NCI-H774 (cell line): ENCODE data around the gene SCAMP4.

ENCODE experiments used
- DNase-seq: peaks from one replicate; lab custom pipeline; 2025; lab: John Stamatoyannopoulos, UW

SCAMP4 gene

DNA sequence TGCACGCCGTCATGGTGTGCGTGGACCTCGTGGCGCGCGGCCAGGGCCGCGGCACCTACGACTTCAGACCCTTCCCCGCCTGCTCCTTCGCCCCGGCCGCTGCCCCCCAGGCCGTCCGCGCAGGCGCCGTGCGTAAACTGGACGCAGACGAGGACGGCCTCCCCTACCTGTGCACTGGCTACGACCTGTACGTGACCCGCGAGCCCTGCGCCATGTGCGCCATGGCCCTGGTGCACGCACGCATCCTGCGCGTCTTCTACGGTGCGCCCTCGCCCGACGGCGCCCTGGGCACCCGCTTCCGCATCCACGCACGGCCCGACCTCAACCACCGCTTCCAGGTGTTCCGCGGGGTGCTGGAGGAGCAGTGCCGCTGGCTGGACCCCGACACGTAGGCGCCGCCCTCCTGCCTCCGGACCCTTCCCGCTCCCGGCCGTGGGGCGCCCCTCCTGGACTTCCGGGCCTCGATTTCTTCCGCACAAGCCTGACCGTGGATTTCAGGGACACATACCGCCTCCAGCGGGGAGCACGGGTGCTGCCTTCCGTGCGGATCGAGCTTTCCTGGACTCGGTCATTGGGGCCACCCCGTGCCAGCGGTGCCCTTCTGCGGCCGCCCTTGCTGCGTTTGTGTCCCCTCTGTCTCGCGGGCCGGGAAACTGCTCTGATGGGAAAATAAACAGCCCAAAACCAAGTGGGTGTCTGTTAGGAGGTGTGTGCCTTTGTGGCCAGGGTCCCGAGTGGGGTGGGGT, 7.7 kb downstream of the SCAMP4 start:
- no peak for DNase-seq

DNA sequence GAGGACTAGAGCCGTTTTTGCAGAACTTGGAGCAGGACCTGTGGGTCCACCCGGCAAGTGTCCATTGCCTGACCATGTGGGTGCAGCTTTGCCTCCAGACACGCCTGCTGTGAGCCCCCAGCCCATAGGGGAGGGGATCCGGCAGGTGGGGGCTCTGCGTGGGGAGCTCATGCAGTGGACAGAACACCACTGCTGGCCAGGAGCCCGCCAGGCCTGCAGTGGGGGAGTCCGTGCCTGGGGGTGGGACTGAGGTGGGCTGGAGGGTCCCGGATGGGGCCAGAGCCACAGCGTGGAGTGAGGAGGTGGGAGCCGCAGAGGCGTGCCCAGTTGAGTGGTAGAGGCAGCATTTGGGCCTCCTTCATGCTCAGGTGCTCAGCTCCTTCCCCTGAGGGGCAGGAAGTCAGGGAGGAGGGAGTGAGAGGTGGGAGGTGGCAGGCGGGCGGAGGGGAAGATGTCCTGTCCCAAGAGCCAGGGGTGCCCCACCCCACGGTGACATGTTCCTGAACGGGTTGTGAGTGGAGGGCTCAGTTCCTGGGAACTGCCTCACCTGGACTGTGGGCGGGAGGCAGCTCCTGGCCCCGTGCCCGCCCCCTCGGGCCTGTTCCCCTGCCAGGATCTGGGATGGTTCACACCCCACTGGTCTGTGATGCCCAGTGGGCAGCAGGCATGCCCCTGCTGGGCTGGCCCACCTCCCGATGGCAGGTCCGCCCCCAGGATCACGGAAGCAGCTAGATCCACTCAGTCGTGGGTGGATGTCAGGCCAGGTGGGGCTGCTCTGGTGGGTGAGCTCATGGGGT, 8.8 kb downstream of the SCAMP4 start:
- DNase-seq, result no peak

DNA sequence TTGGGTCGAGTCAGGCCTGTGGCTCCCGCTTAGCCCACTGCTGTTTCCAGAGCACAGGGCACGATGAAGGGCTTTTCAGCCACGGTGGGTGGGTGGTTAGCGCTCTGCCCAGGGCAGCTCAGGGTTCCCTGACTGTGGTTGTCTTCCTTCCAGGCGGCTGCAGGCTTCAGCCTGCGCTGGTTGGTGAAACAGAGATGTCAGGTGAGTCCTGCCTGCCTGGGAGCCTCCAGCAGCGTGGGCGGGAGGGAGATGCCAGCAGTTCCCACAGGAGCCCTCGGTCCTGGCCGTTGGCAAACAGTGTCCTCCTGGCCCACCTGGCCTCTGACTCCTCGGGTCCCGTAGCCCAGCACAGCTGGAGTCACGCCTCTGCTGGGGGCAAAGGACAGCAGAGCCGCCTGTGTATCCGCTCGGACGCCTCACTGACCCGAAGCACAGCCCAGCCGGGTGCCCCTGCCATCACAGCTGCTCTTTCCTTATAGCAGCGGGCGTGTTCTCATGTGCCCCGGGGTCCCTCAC, 9.7 kb downstream of the SCAMP4 start:
- no peak for DNase-seq

DNA sequence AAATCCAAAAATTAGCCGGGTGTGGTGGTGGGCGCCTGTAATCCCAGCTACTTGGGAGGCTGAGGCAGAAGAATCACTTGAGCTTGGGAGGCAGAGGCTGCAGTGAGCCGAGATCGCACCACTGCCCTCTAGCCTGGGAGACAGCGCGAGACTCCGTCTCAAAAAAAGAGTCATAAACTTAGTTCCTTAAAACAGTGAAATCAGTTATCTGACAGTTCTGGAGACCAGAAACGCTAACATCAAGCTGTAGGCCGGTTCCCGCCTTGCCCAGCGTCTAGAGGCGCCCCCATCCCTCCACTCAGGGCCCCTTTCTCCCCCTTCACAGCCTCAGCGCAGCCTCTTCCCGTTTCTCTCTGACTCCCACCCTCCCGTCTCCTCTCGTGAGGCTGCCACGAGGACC, 11.9 kb downstream of the SCAMP4 start:
- no peak for DNase-seq

DNA sequence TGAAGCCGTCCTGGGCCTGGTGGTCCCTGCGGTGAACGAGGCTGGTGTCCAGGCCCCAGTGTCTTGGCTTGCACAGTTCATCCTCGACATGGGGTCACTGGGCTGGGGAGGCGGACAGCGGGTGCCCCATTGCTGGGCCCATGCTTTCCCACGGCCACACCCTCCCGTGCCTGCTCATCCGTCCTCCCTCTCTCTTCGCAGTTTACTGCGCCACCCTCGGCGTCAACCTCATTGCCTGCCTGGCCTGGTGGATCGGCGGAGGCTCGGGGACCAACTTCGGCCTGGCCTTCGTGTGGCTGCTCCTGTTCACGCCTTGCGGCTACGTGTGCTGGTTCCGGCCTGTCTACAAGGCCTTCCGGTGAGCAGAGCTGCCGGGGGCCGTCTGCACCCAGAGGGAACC, 12.7 kb downstream of the SCAMP4 start:
- no peak for DNase-seq

DNA sequence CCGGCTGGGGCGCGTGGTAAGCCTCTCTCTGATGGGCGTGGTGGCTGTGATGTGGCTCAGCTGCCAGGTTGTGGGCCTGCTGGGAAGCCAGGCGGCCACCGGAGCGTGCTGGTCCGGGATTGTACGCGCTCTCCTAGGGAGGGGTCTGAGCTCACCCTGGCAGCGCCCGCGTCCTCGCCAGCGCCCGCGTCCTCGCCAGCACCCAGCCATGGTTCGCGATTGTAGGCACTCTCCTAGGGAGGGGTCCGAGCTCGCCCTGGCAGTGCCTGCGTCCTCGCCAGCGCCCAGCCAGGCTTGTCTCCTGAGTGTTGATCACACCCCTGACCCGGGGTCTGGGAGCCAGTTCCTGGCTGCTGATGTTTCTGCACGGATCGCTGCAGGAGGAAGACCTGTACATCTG, 13.8 kb downstream of the SCAMP4 start:
- DNase-seq, result no peak

DNA sequence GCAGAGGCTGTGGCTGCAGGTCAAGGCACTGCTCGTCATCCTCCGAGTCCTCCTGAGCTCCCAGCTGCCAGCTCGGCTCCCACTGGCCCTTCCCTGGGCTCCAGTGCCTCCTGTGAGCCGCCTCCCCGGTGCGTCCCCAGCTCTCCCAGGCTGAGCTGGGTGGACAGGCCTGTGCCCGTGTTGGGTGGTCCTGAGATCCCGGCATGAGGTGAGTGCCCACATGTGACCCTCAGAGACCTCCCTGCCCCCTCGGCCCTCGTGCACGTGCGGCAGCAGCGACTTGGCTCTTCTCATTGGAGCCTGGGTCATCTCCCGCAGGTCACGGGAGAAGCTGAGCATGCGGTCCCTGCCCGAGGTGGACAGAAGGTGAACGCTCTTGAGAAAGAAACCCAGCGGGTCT, 15.4 kb downstream of the SCAMP4 start:
- no peak for DNase-seq

DNA sequence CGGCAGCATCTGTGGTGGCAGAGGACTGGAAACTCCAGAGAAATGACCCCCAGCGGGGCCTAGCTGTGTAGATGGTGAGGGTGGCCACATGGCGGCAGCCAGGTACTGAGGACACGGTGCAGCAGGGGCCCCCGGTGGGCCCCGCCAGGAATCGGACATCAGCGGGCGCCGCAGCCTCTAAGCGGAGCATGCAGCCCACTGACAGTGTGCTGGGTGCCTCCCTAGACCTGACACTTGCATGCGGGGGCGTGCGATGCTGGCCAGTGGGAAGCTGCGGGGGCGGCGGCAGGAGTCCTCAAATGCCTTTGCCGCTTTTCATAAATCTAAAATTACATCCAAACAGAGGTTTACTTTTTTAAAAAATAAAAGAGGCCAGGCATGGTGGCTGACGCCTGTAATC, 16.1 kb downstream of the SCAMP4 start:
- no peak for DNase-seq

DNA sequence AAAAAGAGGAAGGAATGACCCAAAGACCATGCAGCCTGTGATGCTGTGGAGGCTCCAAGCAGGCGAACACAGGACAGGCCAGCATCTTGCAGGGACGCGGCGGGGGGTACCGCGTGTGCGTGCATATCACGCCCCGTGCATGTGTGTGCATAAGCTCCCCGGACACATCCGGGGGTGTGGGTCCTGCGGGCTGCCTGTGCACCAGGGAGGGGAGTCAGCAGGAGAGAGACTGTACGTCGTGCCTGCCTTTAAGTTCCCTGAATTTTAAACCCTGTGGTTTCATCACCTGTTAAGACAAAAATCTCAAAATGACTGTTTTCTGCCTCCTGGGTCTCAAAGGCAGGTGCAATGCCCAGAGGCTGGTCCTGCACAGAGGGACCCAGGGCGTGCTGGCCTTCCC, 16.6 kb downstream of the SCAMP4 start:
- DNase-seq, result no peak

DNA sequence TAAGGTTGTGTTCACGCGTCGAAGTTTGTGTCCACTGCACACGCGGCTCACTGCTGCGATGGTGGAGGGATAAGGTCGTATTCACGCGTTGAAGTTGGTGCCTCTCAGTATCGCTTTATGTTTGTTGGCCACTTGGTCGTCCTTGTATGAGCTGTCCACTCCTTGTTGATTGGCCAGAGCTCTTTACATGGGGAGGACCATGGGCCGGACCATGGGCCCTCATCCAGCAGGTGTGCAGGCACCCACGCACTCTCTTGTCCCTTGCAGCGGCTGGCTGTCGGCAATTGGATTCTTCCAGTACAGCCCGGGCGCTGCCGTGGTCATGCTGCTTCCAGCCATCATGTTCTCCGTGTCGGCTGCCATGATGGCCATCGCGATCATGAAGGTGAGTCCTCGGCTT, 17.6 kb downstream of the SCAMP4 start:
- DNase-seq, result no peak

DNA sequence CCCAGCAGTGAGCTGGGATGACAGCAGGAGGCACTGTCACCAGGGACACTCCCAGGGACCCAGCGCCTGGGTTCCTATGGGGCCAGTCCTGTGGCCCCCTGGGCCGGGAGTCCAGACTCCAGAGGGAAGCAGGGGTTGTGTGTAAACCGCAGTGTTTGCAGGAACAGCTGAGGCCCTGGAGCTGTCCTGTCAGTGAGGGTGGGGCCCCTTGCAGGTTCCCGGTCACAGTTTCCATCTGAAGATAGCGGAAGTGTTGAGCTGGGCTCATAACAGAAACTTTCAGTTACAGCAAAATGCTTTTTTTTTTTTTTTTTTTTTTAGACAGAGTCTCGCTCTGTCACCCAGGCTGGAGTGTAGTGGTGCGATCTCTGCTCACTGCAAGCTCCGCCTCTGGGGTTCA, 18.1 kb downstream of the SCAMP4 start:
- no peak for DNase-seq

DNA sequence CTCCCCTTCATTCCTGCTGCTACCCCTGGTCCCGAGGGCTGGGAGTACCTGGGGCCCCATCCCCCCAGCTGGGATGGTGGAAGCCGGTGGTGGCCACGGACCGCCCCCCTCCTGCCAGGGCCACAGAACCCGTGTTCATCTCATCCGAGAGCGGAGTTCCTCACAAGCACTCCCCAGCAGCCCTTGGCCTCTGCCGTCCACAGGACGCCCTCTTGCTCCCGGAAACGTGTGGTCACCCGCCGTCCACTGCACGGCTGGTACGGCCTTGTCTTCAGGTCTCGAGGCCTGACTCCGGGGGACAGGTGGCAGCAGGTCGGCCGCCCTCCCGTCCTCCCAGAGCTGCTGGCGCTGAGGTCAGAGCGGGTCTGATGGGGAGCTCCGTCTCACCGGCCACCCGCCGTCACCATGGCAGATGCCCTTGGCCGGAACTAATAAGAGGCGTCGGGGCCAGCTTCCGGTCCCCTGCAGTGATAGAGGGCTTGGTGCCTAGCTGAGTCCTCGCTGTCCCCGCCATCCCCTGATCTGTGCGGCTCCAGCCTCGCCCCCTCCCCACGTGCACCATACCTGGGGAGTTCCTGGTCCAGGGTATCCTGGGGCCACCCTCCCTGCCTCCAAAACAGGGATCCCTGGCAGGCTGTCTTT, 19.2 kb downstream of the SCAMP4 start:
- no peak for DNase-seq

DNA sequence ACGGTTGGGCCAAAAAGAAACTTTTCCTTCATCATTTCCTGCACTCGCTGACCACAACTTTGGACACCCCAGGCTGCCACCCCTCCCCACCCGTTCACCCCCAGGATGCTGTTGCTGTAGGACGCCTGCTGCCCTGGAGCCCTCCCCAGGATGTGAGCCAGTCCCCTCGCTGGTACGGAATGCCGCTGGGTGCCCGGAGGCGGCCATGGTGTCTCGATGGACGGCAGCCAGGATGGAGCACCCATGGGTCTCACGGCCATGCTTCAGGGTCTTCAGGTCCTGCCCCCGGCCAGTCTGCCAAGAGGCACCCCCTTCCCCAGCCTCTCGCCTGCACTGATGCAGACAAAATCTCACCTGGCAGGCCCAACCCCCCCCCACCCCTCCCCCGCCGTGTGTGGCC, 20.3 kb downstream of the SCAMP4 start:
- DNase-seq, result no peak

DNA sequence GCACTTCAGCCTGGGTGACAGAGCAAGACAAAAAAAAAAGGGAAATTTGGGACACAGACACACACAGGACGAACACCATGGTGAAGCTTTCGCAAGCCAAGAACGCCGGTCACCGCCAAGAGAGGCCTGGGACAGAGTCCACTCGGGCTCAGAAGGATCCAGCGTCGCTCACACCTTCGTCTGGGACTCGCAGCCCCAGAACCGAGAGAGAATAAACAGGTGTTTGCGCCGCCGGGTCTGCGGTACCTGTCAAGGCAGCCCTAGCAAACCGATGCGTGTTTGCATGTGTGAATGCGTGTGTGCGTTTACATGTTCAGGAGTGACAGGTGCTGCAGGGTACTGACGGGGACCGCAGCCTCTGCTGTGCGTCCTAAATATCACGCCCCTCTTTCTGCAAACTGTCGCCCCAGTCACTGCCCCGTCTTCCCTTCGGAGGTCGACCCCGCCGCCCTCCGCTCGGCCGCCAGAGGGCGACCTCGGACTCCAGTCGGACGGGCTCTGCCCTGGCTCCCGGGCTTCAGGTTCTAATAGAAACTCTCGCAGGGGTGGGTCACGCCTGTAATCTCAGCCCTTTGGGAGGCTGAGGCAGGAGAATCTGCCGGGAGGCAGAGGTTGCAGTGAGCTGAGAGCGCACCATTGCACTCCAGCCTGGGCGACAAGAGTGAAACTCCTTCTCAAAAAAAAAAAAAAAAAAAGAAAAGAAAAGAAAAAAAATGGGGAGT, 24.0 kb downstream of the SCAMP4 start:
- peak; percentile 75 for DNase-seq

DNA sequence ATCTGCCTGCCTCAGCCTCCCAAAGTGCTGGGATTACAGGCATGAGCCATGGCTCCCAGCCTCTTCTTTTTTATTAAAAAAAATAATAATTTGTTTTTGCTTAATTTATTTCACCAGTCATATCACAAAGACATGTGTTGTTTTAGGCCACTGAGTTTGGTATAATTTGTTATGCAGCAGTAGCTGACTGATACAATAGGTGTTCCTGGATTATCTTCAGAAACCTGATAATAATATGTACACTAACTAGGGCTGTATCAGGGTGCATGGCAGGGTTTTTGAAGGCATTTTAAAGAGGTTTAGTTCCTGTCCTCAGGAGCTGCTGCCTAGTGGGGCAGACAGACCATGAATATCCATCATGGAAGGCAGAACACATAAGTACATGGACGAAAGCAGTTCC, 26.2 kb downstream of the SCAMP4 start:
- DNase-seq, result no peak

DNA sequence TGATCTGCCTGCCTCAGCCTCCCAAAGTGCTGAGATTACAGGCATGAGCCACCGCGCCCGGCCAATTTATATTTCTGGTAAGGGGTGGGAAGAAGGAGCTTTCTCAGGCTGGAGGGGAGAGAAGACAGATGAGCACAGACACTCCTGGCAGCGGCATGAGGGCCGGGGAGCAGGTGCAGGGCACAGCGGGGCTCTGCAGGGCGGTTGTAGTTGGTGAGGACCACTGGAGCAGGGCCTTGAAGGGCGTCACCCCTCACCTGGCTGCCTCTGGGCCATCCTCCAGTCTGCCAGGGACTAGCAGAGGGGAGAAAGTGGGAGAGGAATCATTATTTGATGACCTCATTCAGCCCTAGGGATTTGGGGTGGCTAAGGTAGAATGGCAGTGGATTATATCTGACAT, 27.2 kb downstream of the SCAMP4 start:
- DNase-seq, result no peak

DNA sequence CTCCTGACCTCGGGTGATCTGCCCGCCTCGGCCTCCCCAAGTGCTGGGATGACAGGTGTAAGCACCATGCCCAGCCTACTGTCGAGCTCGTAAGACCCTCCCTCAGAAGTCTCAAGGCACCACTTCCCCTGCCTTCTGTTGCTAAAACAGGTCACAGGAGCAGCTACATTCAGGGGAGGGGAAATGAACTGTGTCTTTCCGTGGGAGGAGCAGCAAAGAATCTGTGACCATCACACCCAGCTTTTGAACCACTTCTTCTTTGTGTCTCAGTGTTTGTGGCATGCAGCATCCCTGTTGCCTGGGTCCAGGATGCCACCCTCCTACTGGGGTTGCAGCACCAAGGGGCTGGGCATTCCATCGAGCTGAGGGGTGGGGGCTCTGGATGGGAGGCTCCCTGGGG, 28.0 kb downstream of the SCAMP4 start:
- DNase-seq, result no peak

DNA sequence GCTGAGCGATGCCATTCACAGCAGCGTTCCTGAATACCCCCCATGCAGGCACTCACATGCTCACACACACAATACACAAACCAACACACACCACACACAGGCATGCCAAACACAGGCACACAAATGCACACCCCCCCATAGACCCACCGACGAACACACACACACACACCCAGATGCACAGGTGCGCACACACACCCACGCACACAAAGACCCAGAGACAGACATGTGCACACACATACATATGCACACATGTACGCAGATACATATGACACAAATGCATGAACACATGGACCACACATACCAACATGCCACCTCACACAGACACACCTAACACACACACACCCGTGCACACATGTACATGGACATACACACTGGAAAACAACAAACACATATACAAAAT, 28.7 kb downstream of the SCAMP4 start:
- no peak for DNase-seq

DNA sequence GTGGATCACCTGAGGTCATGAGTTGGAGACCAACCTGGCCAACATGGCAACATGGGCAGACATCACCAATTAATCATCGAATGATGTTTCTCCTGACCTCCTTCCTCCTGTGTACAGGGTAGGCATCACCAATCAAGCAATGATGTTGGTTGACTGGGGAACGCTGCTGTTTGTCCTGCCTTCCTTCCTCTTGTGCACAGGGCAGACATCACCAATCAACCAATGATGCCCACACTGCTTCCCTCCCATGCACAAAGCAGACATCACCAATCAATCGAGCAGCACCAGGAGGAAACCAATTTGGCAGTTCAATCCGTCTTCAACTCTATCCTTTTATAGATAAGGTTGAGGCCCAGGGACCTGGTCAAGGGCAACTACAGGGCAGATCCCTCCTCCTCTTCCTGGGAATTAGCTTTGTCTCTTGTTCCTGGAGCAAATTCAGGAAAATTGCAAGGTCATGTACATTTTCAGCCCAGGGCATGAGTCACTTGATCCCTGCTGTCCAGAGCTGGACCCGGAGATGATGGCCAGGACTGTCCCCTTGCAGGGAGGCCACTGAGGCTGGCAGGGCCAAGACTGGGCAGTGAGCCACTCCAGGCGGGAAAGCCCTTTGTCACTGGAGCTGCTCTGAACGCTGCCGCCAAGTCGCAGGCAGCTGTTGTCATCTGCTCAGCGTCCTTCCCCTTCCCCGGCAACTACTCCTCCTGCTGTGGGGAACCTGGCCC, 30.4 kb downstream of the SCAMP4 start:
- peak; percentile 50 for DNase-seq

DNA sequence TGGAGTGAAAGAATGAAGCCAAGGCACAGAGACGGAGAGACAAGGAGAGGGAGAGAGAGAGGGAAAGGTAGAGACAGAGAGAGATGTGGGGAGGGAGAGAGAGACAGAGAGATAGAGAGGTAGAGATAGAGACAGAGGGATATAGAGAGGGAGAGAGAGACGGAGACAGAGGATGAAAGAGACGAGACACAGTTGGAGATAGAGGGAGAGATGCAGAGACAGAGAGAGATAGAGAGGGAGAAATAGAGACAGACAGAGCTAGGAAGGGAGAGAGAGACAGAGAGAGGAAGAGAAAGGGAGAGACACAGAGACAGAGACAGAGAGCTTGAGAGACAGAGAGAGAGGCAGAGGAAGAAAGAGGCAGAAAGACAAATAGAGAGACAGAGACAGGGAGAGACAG, 31.2 kb downstream of the SCAMP4 start:
- DNase-seq, result no peak

DNA sequence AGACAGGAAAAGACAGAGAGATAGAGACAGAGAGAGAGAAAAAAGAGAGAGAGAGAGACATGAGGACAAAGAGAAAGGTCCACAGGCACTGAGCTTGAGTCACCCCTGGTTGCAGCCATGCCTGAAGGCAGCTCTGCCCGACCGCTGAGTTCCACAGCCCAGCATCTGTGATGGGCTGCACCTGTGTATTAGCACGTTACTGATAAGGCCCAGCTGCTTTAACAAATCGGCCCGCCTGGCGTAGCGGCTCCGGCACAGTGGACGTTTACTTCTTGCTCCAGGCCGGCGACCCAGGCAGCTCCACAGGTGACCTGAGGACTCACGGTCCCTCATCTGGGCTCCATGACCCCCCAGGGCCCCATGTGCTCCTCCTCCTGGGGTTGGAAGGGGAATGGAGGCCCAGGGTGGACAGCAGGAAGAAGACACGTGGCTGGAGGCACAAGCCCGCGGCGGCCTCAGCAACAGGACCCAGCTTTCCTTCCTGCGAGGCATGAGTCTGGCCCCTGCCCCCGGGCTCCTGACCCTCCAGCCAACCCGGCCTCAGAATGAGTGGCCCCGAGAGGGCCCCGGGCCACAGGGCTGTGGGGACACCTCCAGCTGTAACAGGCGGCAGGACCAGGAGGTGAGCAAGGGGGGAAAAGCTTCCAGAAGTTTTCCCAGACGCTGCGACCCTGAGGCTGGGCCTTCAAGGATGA, 31.9 kb downstream of the SCAMP4 start:
- no peak for DNase-seq
